Activated T-helper 2 cell treated with anti-CD3 and anti-CD28 coated beads, Interferon-gamma antibody, Interleukin-2, Interleukin-4, amounts not matched to agents 10 μg/mL and 5 μg/mL and 100 μg/mL, durations not matched to agents 14 hours and 24 hours and 36 hours (primary cell): ENCODE data around the gene BRAP. TPM values are rescaled to one million over a fixed set of nuclear protein-coding genes. Genes with fewer than 3 reads are reported as not detected.
"Not testable (repeated sequence)": the region's sequence is repeated elsewhere in the genome, so short reads cannot be mapped to it uniquely, and the experiment has no call there.

Experiments used
- DNase-seq: peaks from one replicate; pipeline ENCODE4 v3.0.0; 2021; ENCODE audit warnings: low spot score
- H3K27ac Mint-ChIP-seq: one replicate; pipeline ENCODE4 v1.8.0; 2021; ENCODE audit warnings: mixed read lengths
- H3K27me3 Mint-ChIP-seq: one replicate; pipeline ENCODE4 v1.8.0; 2021; ENCODE audit warnings: low read depth, mixed read lengths
- H3K36me3 Mint-ChIP-seq: one replicate; pipeline ENCODE4 v1.8.0; 2021; ENCODE audit warnings: low read depth, mixed read lengths
- H3K4me1 Mint-ChIP-seq: one replicate; pipeline ENCODE4 v1.8.0; 2021; ENCODE audit warnings: low read depth, mixed read lengths
- H3K4me3 Mint-ChIP-seq: one replicate; pipeline ENCODE4 v1.8.0; 2021; ENCODE audit warnings: low read depth, mild to moderate bottlenecking, moderate library complexity, mixed read lengths
- H3K9me3 Mint-ChIP-seq: one replicate; pipeline ENCODE4 v1.8.0; 2021; ENCODE audit warnings: mixed read lengths
- intact Hi-C: fragments of 100-400 bp; cut with micrococcal nuclease; formaldehyde crosslinking; loops from one replicate; pipeline ENCODE4 v1.15.1; 2023
- total RNA-seq: library from RNA; stranded (reverse); gene quantifications from 2 replicates; pipeline ENCODE4 v1.2.3, GENCODE V29; 2022

Gene BRAP
- total RNA-seq, 1 donor from 2014 or later: 18.5 TPM

- no peaks in the 10 kb centered on the region for H3K36me3 Mint-ChIP-seq
- no peaks in the 10 kb centered on the region for H3K4me1 Mint-ChIP-seq
- intact Hi-C loops: no loop called here
- H3K9me3 Mint-ChIP-seq: no peaks in the 10 kb centered on the region
- no peak for DNase-seq
- no peak overlapping the region for H3K4me3 Mint-ChIP-seq
- no peak overlapping the region for H3K27ac Mint-ChIP-seq
- no peaks in the 10 kb centered on the region for H3K27me3 Mint-ChIP-seq
Measured at GRCh38 chr12:111628505-111629260, 57.1 kb downstream of the BRAP start.

- Mint-ChIP-seq H3K27ac (no peak overlapping the region), H3K4me3 (no peak overlapping the region), H3K9me3 (no peaks in the 10 kb centered on the region), H3K36me3 (no peaks in the 10 kb centered on the region), H3K4me1 (no peaks in the 10 kb centered on the region), H3K27me3 (no peaks in the 10 kb centered on the region)
- intact Hi-C loops: no loop called here
- DNase-seq: no peak
Measured at GRCh38 chr12:111626230-111626629, 59.5 kb downstream of the BRAP start.

- Mint-ChIP-seq H3K27me3 (no peaks in the 10 kb centered on the region), H3K9me3 (no peaks in the 10 kb centered on the region), H3K4me3 (no peak overlapping the region), H3K27ac (no peak overlapping the region), H3K36me3 (no peaks in the 10 kb centered on the region), H3K4me1 (no peaks in the 10 kb centered on the region)
- intact Hi-C loops: no loop called here
- DNase-seq: no peak
Measured at GRCh38 chr12:111624540-111624939, 61.2 kb downstream of the BRAP start.

GRCh38 chr12:111617841-111618240 lies 67.9 kb downstream of the BRAP start:
- H3K4me1 Mint-ChIP-seq, intact Hi-C loops, H3K27ac Mint-ChIP-seq, DNase-seq, H3K4me3 Mint-ChIP-seq, H3K9me3 Mint-ChIP-seq, H3K36me3 Mint-ChIP-seq, H3K27me3 Mint-ChIP-seq: not testable (repeated sequence)

GRCh38 chr12:111616177-111616623 lies 69.6 kb downstream of the BRAP start:
- H3K4me3 Mint-ChIP-seq: no peak overlapping the region
- no peak for DNase-seq
- no peaks in the 10 kb centered on the region for H3K36me3 Mint-ChIP-seq
- H3K27ac Mint-ChIP-seq: no peak overlapping the region
- H3K27me3 Mint-ChIP-seq: no peaks in the 10 kb centered on the region
- H3K9me3 Mint-ChIP-seq: no peaks in the 10 kb centered on the region
- no peaks in the 10 kb centered on the region for H3K4me1 Mint-ChIP-seq
- intact Hi-C loops: no loop called here

GRCh38 chr12:111607239-111607638 lies 78.5 kb downstream of the BRAP start:
- H3K4me3 Mint-ChIP-seq: no peak overlapping the region
- H3K4me1 Mint-ChIP-seq: no peaks in the 10 kb centered on the region
- no peaks in the 10 kb centered on the region for H3K36me3 Mint-ChIP-seq
- H3K27me3 Mint-ChIP-seq: peaks cover 2% of the 10 kb centered on the region
- no peak overlapping the region for H3K27ac Mint-ChIP-seq
- no peaks in the 10 kb centered on the region for H3K9me3 Mint-ChIP-seq
- intact Hi-C loops: no loop called here
- DNase-seq: no peak

GRCh38 chr12:111606767-111607230 lies 79.0 kb downstream of the BRAP start:
- intact Hi-C loops: no loop called here
- Mint-ChIP-seq H3K27ac (no peak overlapping the region), H3K9me3 (no peaks in the 10 kb centered on the region), H3K27me3 (peaks cover 2% of the 10 kb centered on the region), H3K4me3 (no peak overlapping the region), H3K4me1 (no peaks in the 10 kb centered on the region), H3K36me3 (no peaks in the 10 kb centered on the region)
- no peak for DNase-seq

- Mint-ChIP-seq H3K27ac (no peak overlapping the region), H3K4me3 (no peak overlapping the region), H3K9me3 (no peaks in the 10 kb centered on the region), H3K36me3 (no peaks in the 10 kb centered on the region), H3K4me1 (no peaks in the 10 kb centered on the region), H3K27me3 (peaks cover 2% of the 10 kb centered on the region)
- DNase-seq: no peak
- intact Hi-C loops: no loop called here
Measured at GRCh38 chr12:111605911-111606766, 79.6 kb downstream of the BRAP start.

GRCh38 chr12:111602857-111603256 lies 82.9 kb downstream of the BRAP start:
- H3K4me3 Mint-ChIP-seq, H3K9me3 Mint-ChIP-seq, H3K27ac Mint-ChIP-seq, H3K4me1 Mint-ChIP-seq, H3K36me3 Mint-ChIP-seq, H3K27me3 Mint-ChIP-seq, intact Hi-C loops, DNase-seq: not testable (repeated sequence)

GRCh38 chr12:111602348-111602747 lies 83.4 kb downstream of the BRAP start:
- peaks cover 11% of the 10 kb centered on the region for H3K4me1 Mint-ChIP-seq
- no peaks in the 10 kb centered on the region for H3K9me3 Mint-ChIP-seq
- no peak for DNase-seq
- H3K4me3 Mint-ChIP-seq: no peak overlapping the region
- H3K27ac Mint-ChIP-seq: no peak overlapping the region
- H3K27me3 Mint-ChIP-seq: peaks cover 2% of the 10 kb centered on the region
- intact Hi-C loops: no loop called here
- H3K36me3 Mint-ChIP-seq: no peaks in the 10 kb centered on the region

GRCh38 chr12:111600986-111601385 lies 84.8 kb downstream of the BRAP start:
- H3K36me3 Mint-ChIP-seq, H3K27me3 Mint-ChIP-seq, H3K4me3 Mint-ChIP-seq, H3K9me3 Mint-ChIP-seq, intact Hi-C loops, H3K27ac Mint-ChIP-seq, DNase-seq: not testable (repeated sequence)
- peaks cover 19% of the 10 kb centered on the region for H3K4me1 Mint-ChIP-seq

GRCh38 chr12:111600205-111600642 lies 85.5 kb downstream of the BRAP start:
- H3K27me3 Mint-ChIP-seq: peaks cover 2% of the 10 kb centered on the region
- peaks cover 19% of the 10 kb centered on the region for H3K4me1 Mint-ChIP-seq
- intact Hi-C loops: no loop called here
- peak overlapping the region; percentile 89 for H3K27ac Mint-ChIP-seq
- peaks cover 6% of the 10 kb centered on the region for H3K36me3 Mint-ChIP-seq
- H3K4me3 Mint-ChIP-seq: peak overlapping the region; percentile 89
- no peak for DNase-seq
- no peaks in the 10 kb centered on the region for H3K9me3 Mint-ChIP-seq
